ENCODE results near the gene GCNA. TPM values are rescaled to one million over a fixed set of nuclear protein-coding genes. Genes with fewer than 3 reads are reported as not detected.
A peak's percentile ranks its signal among the peaks of the same experiment; 100 is the strongest.
"Not testable (repeated sequence)": the region's sequence is repeated elsewhere in the genome, so short reads cannot be mapped to it uniquely, and the experiment has no call there.

GCNA gene
- total and polyA plus RNA-seq, 2 of the 13 experiments (the other 11 are each of a cell fraction or from before 2014, with no cell fraction given) = 0.38 to 0.66 TPM

GRCh38 chrX:71607488-71607887 is 29.3 kb downstream of the GCNA start:
- no peak overlapping the region for H3K4me3 ChIP-seq (replicated peaks in 1 of 3; ENCODE audit: insufficient read depth in 1 of 3, low read depth in 2 of 3, low read length in 3 of 3)
- in situ Hi-C loops (cut with HindIII; ENCODE audit: extremely low pct_ligation_motif_present, low pct_unique_long_range_greater_than_20kb) (no loop called here), intact Hi-C loops (cut with micrococcal nuclease; ENCODE audit: unreplicated experiment) (no loop called here)
- no peaks in the 10 kb centered on the region for H3K36me3 ChIP-seq (replicated peaks in 1 of 2; ENCODE audit: control insufficient read depth in 1 of 2, insufficient read depth in 2 of 2, low read length in 2 of 2)
- TF ChIP-seq NFATC3 (CRISPR knock-in tag; IDR thresholded peaks at IDR 0.05) (no peak), ARNT2 (CRISPR knock-in tag; IDR thresholded peaks at IDR 0.05; ENCODE audit: low read depth) (no peak)
- DNase-seq (ENCODE audit: low spot score) = no peak
- no peaks in the 10 kb centered on the region for H3K9me3 ChIP-seq (ENCODE audit: low read length)
- no peaks in the 10 kb centered on the region for H3K4me1 ChIP-seq (ENCODE audit: insufficient read depth, low read length)
- H4K20me1 ChIP-seq (ENCODE audit: insufficient read depth, low read length) = no peaks in the 10 kb centered on the region
- CTCF ChIA-PET (ENCODE audit: low intra/inter-chr PET ratio, low total read pairs) = no interaction called here
- no peak for ATAC-seq
- H2AFZ ChIP-seq (ENCODE audit: low read length) = no peak overlapping the region
- no TSS peak for BruUV-seq (replicated peaks)
- no peak overlapping the region for H3K9ac ChIP-seq (ENCODE audit: insufficient read depth, low read depth, low read length)
- H3K4me2 ChIP-seq (ENCODE audit: low read depth, low read length) = no peak overlapping the region
- H3K27ac ChIP-seq (ENCODE audit: extremely low read length, insufficient read depth, low read length) = no peak overlapping the region
- H3K27me3 ChIP-seq (ENCODE audit: control insufficient read depth in 1 of 2, insufficient read depth in 2 of 2, low read length in 2 of 2) = no peaks in the 10 kb centered on the region
- POLR2A ChIA-PET = no interaction called here
- FAIRE-seq = no peak
- WGBS (ENCODE audit: low lambda C conversion rate) = 92% methylated on average over 2 of the region's 2 CpGs
- no peaks in the 10 kb centered on the region for H3K79me2 ChIP-seq (ENCODE audit: insufficient read depth, low read length)

GRCh38 chrX:71609095-71609750 is 31.0 kb downstream of the GCNA start:
- ATAC-seq = no peak
- Histone ChIP-seq H3K4me1 (ENCODE audit: insufficient read depth, low read length) (no peaks in the 10 kb centered on the region), H3K79me2 (ENCODE audit: insufficient read depth, low read length) (no peaks in the 10 kb centered on the region), H3K4me3 (replicated peaks in 1 of 3; ENCODE audit: insufficient read depth in 1 of 3, low read depth in 2 of 3, low read length in 3 of 3) (no peak overlapping the region), H3K27ac (ENCODE audit: extremely low read length, insufficient read depth, low read length) (no peak overlapping the region), H3K27me3 (ENCODE audit: control insufficient read depth in 1 of 2, insufficient read depth in 2 of 2, low read length in 2 of 2) (no peaks in the 10 kb centered on the region), H3K9ac (ENCODE audit: insufficient read depth, low read depth, low read length) (no peak overlapping the region), H2AFZ (ENCODE audit: low read length) (no peak overlapping the region), H3K4me2 (ENCODE audit: low read depth, low read length) (no peak overlapping the region), H4K20me1 (ENCODE audit: insufficient read depth, low read length) (no peaks in the 10 kb centered on the region), H3K9me3 (ENCODE audit: low read length) (no peaks in the 10 kb centered on the region), H3K36me3 (replicated peaks in 1 of 2; ENCODE audit: control insufficient read depth in 1 of 2, insufficient read depth in 2 of 2, low read length in 2 of 2) (no peaks in the 10 kb centered on the region)
- WGBS (ENCODE audit: low lambda C conversion rate) = 91% methylated on average over 3 of the region's 3 CpGs
- POLR2A ChIA-PET = no interaction called here
- in situ Hi-C loops (cut with HindIII; ENCODE audit: extremely low pct_ligation_motif_present, low pct_unique_long_range_greater_than_20kb) (no loop called here), intact Hi-C loops (cut with micrococcal nuclease; ENCODE audit: unreplicated experiment) (no loop called here)
- TF ChIP-seq ZNF232 (CRISPR knock-in tag; IDR thresholded peaks at IDR 0.05; ENCODE audit: borderline replicate concordance) = no peak
- peak; percentile 40; the same call in 1 of the 2 replicates for TF ChIP-seq ZNF629 (CRISPR knock-in tag; conservative IDR thresholded peaks at IDR 0.05)
- CTCF ChIA-PET (ENCODE audit: low intra/inter-chr PET ratio, low total read pairs) = no interaction called here
- DNase-seq (ENCODE audit: low spot score) = no peak
- FAIRE-seq = no peak
- no TSS peak for BruUV-seq (replicated peaks)

GRCh38 chrX:71611736-71612135 is 33.5 kb downstream of the GCNA start:
- WGBS (ENCODE audit: low lambda C conversion rate) = 91% methylated on average over 7 of the region's 9 CpGs

More at GRCh38 chrX:71611736-71612135, 33.5 kb downstream of the GCNA start:
- H3K4me1 ChIP-seq (ENCODE audit: insufficient read depth, low read length); H3K36me3 ChIP-seq (replicated peaks in 1 of 2; ENCODE audit: control insufficient read depth in 1 of 2, insufficient read depth in 2 of 2, low read length in 2 of 2); H3K9ac ChIP-seq (ENCODE audit: insufficient read depth, low read depth, low read length); DNase-seq (ENCODE audit: low spot score); CTCF ChIA-PET (ENCODE audit: low intra/inter-chr PET ratio, low total read pairs); BruUV-seq (replicated peaks); ATAC-seq; H4K20me1 ChIP-seq (ENCODE audit: insufficient read depth, low read length); POLR2A ChIA-PET; H3K27me3 ChIP-seq (ENCODE audit: control insufficient read depth in 1 of 2, insufficient read depth in 2 of 2, low read length in 2 of 2); H3K79me2 ChIP-seq (ENCODE audit: insufficient read depth, low read length); in situ Hi-C loops (cut with HindIII; ENCODE audit: extremely low pct_ligation_motif_present, low pct_unique_long_range_greater_than_20kb); FAIRE-seq; H3K27ac ChIP-seq (ENCODE audit: extremely low read length, insufficient read depth, low read length); H3K4me3 ChIP-seq (replicated peaks in 1 of 3; ENCODE audit: insufficient read depth in 1 of 3, low read depth in 2 of 3, low read length in 3 of 3); H3K4me2 ChIP-seq (ENCODE audit: low read depth, low read length); H2AFZ ChIP-seq (ENCODE audit: low read length); H3K9me3 ChIP-seq (ENCODE audit: low read length); intact Hi-C loops (cut with micrococcal nuclease; ENCODE audit: unreplicated experiment): not testable (repeated sequence)
